K562 (cell line): ENCODE data around the gene DPEP3. TPM values are rescaled to one million over a fixed set of nuclear protein-coding genes. Genes with fewer than 3 reads are reported as not detected.
A peak's percentile ranks its signal among the peaks of the same experiment; 100 is the strongest.

Experiments
- E2F1 ChIP-seq: sonication (generic); formaldehyde crosslinking; IDR thresholded peaks from 2 replicates; pipeline ENCODE4 v1.8.1; 2023; ENCODE audit warnings: mild to moderate bottlenecking, missing genetic modification reagents, moderate library complexity
- GTF2E2 ChIP-seq: fragments of 200-800 bp; sonication (Bioruptor generic); IDR thresholded peaks from 2 replicates; pipeline ENCODE4 v1.6.1; 2016; ENCODE audit warnings: missing genetic modification characterization, missing compliant biosample characterization
- ID3 ChIP-seq, 2 experiments: fragments of 250-450 bp in 1 of 2; fragments of 450-650 bp in 1 of 2; sonication (Bioruptor Pico) in 1 of 2; IDR thresholded peaks; 2 replicates each; pipeline versions ENCODE4 v1.6.1 to v1.8.0; 2016 to 2021; ENCODE audit warnings: mild to moderate bottlenecking in 2 of 2, moderate library complexity in 2 of 2, missing compliant biosample characterization in 1 of 2, missing genetic modification characterization in 1 of 2
- MXD1 ChIP-seq: fragments of 250-450 bp; sonication (Bioruptor Pico); IDR thresholded peaks from 2 replicates; pipeline ENCODE4 v1.8.0; 2021; ENCODE audit warnings: borderline replicate concordance, mild to moderate bottlenecking, moderate library complexity; ENCODE audit not compliant: poor library complexity, severe bottlenecking
- NEUROD1 ChIP-seq: fragments of 150-350 bp; IDR thresholded peaks from 2 replicates; pipeline ENCODE4 v1.6.1; 2014; ENCODE audit warnings: borderline replicate concordance, low read length, low read depth; ENCODE audit not compliant: partially characterized antibody
- SAP30 ChIP-seq: fragments of 200-600 bp; sonication (generic); IDR thresholded peaks from 2 replicates; pipeline ENCODE4 v1.6.1; 2012; ENCODE audit warnings: borderline replicate concordance, low read depth, mild to moderate bottlenecking, moderate library complexity, low read length, control low read depth, inconsistent platforms; ENCODE audit not compliant: insufficient read depth, poor library complexity, severe bottlenecking
- SLC30A9 ChIP-seq: fragments of 250-450 bp; sonication (Bioruptor Pico); IDR thresholded peaks from 2 replicates; pipeline ENCODE4 v1.8.0; 2022; ENCODE audit warnings: mild to moderate bottlenecking, moderate library complexity
- ZBTB11 ChIP-seq, 3 experiments: fragments of 200-800 bp in 1 of 3; fragments of 250-450 bp in 1 of 3; fragments of 450-650 bp in 1 of 3; sonication (Bioruptor Pico) in 1 of 3; sonication (Bioruptor generic) in 1 of 3; formaldehyde crosslinking in 1 of 3; IDR thresholded peaks; 2 replicates each; pipeline versions ENCODE4 v1.6.1 to v1.8.0; 2016 to 2022; ENCODE audit warnings: mild to moderate bottlenecking in 2 of 3, missing genetic modification characterization in 2 of 3, missing compliant biosample characterization in 1 of 3, moderate library complexity in 1 of 3
- ZFPM2 ChIP-seq: fragments of 250-450 bp; sonication (Bioruptor Pico); IDR thresholded peaks from 2 replicates; pipeline ENCODE4 v1.5.1; 2022; ENCODE audit warnings: mild to moderate bottlenecking
- ZNF717 ChIP-seq: fragments of 250-450 bp; sonication (Bioruptor Pico); IDR thresholded peaks from 2 replicates; pipeline ENCODE4 v1.5.0; 2021
- ZNF766 ChIP-seq: fragments of 200-800 bp; sonication (Bioruptor generic); conservative IDR thresholded peaks from 2 replicates; pipeline ENCODE4 v1.6.1; 2016; ENCODE audit warnings: missing genetic modification characterization, missing compliant biosample characterization
- polyA plus RNA-seq, 8 experiments: library from polyadenylated mRNA; depleted of rRNA in 4 of 8; stranded (reverse) in 5 of 8; unstranded in 3 of 8; fragments of >200 nt; fragmentation: Nextera tagmentation in 2 of 8; fragmentation: Illumina TruSeq in 1 of 8; extraction: Ambion mirVana in 2 of 8; extraction: Trizol in 1 of 8; gene quantifications; 2 replicates each; pipeline versions ENCODE4 v1.2.1 to v1.2.3, GENCODE V29; 2011 to 2014; ENCODE audit warnings: inconsistent platforms in 1 of 8, missing spikeins in 1 of 8
- total RNA-seq, 7 experiments: library from RNA; depleted of rRNA in 6 of 7; stranded (reverse); fragments of >200 nt in 6 of 7; fragmentation: Illumina TruSeq in 2 of 7; extraction: Trizol in 2 of 7; gene quantifications; 2 replicates each; pipeline versions ENCODE4 v1.2.1 to v1.2.3, GENCODE V29; 2011 to 2021; ENCODE audit warnings: low replicate concordance in 1 of 7

Gene DPEP3
- total and polyA plus RNA-seq, 9 of the 15 experiments (the other 6 are each of a cell fraction or from before 2014, with no cell fraction given) = not detected

- TF ChIP-seq SLC30A9 (CRISPR knock-in tag) (no peak), SAP30 (peak; percentile 53), MXD1 (CRISPR knock-in tag) (no peak), NEUROD1 (no peak), ZNF766 (CRISPR knock-in tag) (0 out of 2 replicates have a peak, but pooled peaks have one; percentile 49), ZFPM2 (CRISPR knock-in tag) (no peak), ID3 (CRISPR knock-in tag; IDR thresholded peaks at IDR 0.05) (no peak), ID3 (tag; IDR thresholded peaks at IDR 0.05) (no peak), GTF2E2 (no peak), ZNF717 (CRISPR knock-in tag) (no peak), ZBTB11 (CRISPR knock-in tag; IDR thresholded peaks at IDR 0.05) (0 out of 6 replicates have a peak, but pooled peaks of 1 of the 3 experiments have one; percentile 41), E2F1 (CRISPR knock-in tag) (0 out of 2 replicates have a peak, but pooled peaks have one; percentile 29)
These were observed 12.3 kb downstream of the DPEP3 start (continued) for GRCh38 chr16:67967958-67968399.
